ENCODE measurements around the gene PPM1L. TPM values are rescaled to one million over a fixed set of nuclear protein-coding genes. Genes with fewer than 3 reads are reported as not detected.

PPM1L gene
- polyA plus RNA-seq, 3 donors, result 5.5 to 9.9 (median 7.8) TPM

DNA sequence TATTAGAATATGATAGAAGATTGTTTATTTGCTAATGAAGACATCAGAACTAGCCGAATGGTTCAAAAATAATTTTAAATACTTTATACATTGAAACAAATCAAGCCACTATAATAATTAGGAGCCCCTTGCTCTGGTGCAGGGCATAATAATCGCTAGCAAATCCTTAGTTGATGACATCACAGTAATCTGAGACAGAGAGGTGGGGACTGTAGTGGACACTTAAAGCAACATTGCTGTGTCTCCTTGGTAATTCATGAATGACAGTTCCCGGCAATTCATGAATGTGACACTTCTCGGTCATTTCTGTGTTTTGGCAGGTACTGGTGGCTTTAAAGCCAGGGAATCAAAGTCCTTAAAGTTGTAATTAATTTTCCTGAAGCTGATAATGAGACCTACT is 114.3 kb downstream of the PPM1L start:
- WGBS (ENCODE audit: insufficient coverage), result 100% methylated on average over 1 of the region's 4 CpGs
- no peak for DNase-seq

DNA sequence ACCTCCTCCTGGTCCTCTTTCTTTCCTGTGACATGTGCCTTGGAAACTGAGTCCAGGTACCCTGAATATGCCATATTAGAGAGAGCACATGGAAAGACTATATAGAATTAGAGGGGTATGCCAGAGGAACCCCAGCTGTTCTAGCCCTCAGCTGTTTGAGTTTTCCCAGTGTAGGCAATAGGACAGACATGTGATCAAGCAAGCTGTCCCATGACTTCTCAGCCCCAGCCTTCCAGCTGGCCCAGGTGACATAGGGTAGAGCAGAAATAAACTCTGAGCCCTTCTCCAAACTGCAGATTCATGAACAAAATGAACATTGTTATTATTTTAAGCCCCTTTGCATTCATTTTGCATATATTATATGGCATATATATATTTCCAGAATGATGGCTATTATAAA is 118.7 kb downstream of the PPM1L start:
- Histone ChIP-seq H3K4me1 (ENCODE audit: control insufficient read depth in 1 of 2, insufficient read depth in 2 of 2, low read length in 2 of 2) (peaks cover 2 to 3% of the 10 kb centered on the region in 2 donors), H2AFZ (ENCODE audit: insufficient read depth, low read depth, low read length, poor library complexity, severe bottlenecking) (no peak overlapping the region), H3K27ac (ENCODE audit: low read depth in 1 of 2, low read length in 2 of 2) (no peak overlapping the region), H3K9me3 (replicated peaks in 1 of 2; ENCODE audit: control insufficient read depth in 1 of 2, insufficient read depth in 1 of 2, low read length in 2 of 2) (peaks cover 0 to 10% of the 10 kb centered on the region in 2 donors), H4K20me1 (ENCODE audit: insufficient read depth, low read length) (no peaks in the 10 kb centered on the region), H3K79me2 (ENCODE audit: insufficient read depth, low read length) (no peaks in the 10 kb centered on the region), H3K36me3 (replicated peaks in 1 of 2; ENCODE audit: control insufficient read depth in 1 of 2, insufficient read depth in 2 of 2, low read length in 2 of 2) (no peaks in the 10 kb centered on the region), H3K4me2 (replicated peaks; ENCODE audit: extremely low read depth, low read length, poor library complexity, severe bottlenecking) (no peak overlapping the region), H3K4me3 (replicated peaks in 1 of 3; ENCODE audit: low read depth in 2 of 3, low read length in 3 of 3) (no peak overlapping the region), H3K9ac (ENCODE audit: insufficient read depth, low read length, poor library complexity, severe bottlenecking) (no peak overlapping the region), H3K27me3 (ENCODE audit: control insufficient read depth in 2 of 2, insufficient read depth in 2 of 2, low read length in 2 of 2) (no peaks in the 10 kb centered on the region)
- intact Hi-C loops (cut with micrococcal nuclease), result no loop called here
- no peak for DNase-seq
- peaks cover 2% of the 10 kb centered on the region for H3K4me1 Mint-ChIP-seq
- TF ChIP-seq, protein P1, sequence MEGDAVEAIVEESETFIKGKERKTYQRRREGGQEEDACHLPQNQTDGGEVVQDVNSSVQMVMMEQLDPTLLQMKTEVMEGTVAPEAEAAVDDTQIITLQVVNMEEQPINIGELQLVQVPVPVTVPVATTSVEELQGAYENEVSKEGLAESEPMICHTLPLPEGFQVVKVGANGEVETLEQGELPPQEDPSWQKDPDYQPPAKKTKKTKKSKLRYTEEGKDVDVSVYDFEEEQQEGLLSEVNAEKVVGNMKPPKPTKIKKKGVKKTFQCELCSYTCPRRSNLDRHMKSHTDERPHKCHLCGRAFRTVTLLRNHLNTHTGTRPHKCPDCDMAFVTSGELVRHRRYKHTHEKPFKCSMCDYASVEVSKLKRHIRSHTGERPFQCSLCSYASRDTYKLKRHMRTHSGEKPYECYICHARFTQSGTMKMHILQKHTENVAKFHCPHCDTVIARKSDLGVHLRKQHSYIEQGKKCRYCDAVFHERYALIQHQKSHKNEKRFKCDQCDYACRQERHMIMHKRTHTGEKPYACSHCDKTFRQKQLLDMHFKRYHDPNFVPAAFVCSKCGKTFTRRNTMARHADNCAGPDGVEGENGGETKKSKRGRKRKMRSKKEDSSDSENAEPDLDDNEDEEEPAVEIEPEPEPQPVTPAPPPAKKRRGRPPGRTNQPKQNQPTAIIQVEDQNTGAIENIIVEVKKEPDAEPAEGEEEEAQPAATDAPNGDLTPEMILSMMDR (IDR thresholded peaks at IDR 0.05), result no peak
- H3K27me3 Mint-ChIP-seq (ENCODE audit: low read depth in 3 of 3), result peaks cover 0 to 2% (median 0%) of the 10 kb centered on the region in 3 donors
- H3K36me3 Mint-ChIP-seq, result peaks cover 0 to 4% of the 10 kb centered on the region in 2 donors
- no peak overlapping the region for H3K4me3 Mint-ChIP-seq
- peaks cover 0 to 11% (median 5%) of the 10 kb centered on the region in 7 donors for H3K9me3 Mint-ChIP-seq
- H3K27ac Mint-ChIP-seq, result no peak overlapping the region

More for the DNA sequence above, 114.3 kb downstream of the PPM1L start:
- no peaks in the 10 kb centered on the region for H3K79me2 ChIP-seq (ENCODE audit: insufficient read depth, low read length)
- no peak overlapping the region for H3K4me3 Mint-ChIP-seq
- peaks cover 0 to 2% (median 0%) of the 10 kb centered on the region in 7 donors for H3K9me3 Mint-ChIP-seq
- no peaks in the 10 kb centered on the region for H3K9me3 ChIP-seq (replicated peaks in 1 of 2; ENCODE audit: control insufficient read depth in 1 of 2, insufficient read depth in 1 of 2, low read length in 2 of 2)
- no peak overlapping the region for H3K9ac ChIP-seq (ENCODE audit: insufficient read depth, low read length, poor library complexity, severe bottlenecking)
- H2AFZ ChIP-seq (ENCODE audit: insufficient read depth, low read depth, low read length, poor library complexity, severe bottlenecking), result no peak overlapping the region
- no peaks in the 10 kb centered on the region for H3K4me1 Mint-ChIP-seq
- TF ChIP-seq, protein P1 (IDR thresholded peaks at IDR 0.05), result no peak
- no peaks in the 10 kb centered on the region for H3K4me1 ChIP-seq (ENCODE audit: control insufficient read depth in 1 of 2, insufficient read depth in 2 of 2, low read length in 2 of 2)
- H3K27ac ChIP-seq (ENCODE audit: low read depth in 1 of 2, low read length in 2 of 2), result no peak overlapping the region
- no peaks in the 10 kb centered on the region for H3K27me3 ChIP-seq (ENCODE audit: control insufficient read depth in 2 of 2, insufficient read depth in 2 of 2, low read length in 2 of 2)
- H3K36me3 Mint-ChIP-seq, result no peaks in the 10 kb centered on the region
- H3K4me2 ChIP-seq (replicated peaks; ENCODE audit: extremely low read depth, low read length, poor library complexity, severe bottlenecking), result no peak overlapping the region
- no peak overlapping the region for H3K27ac Mint-ChIP-seq
- no peak overlapping the region for H3K4me3 ChIP-seq (replicated peaks in 1 of 3; ENCODE audit: low read depth in 2 of 3, low read length in 3 of 3)
- no peaks in the 10 kb centered on the region for H3K36me3 ChIP-seq (replicated peaks in 1 of 2; ENCODE audit: control insufficient read depth in 1 of 2, insufficient read depth in 2 of 2, low read length in 2 of 2)
- intact Hi-C loops (cut with micrococcal nuclease), result no loop called here
- H4K20me1 ChIP-seq (ENCODE audit: insufficient read depth, low read length), result no peaks in the 10 kb centered on the region
- H3K27me3 Mint-ChIP-seq (ENCODE audit: low read depth in 3 of 3), result peaks cover 0 to 2% (median 0%) of the 10 kb centered on the region in 3 donors
